GM12874 (cell line): ENCODE results near the gene MYCBP2.

Experiments
- TF ChIP-seq, protein P1 (sequence below): IDR thresholded peaks from 2 replicates; pipeline ENCODE4 v1.5.1; 2011; ENCODE audit warnings: low read depth, mild to moderate bottlenecking, control low read depth, low read length, moderate library complexity; ENCODE audit not compliant: insufficient read depth

The MYCBP2 gene

DNA sequence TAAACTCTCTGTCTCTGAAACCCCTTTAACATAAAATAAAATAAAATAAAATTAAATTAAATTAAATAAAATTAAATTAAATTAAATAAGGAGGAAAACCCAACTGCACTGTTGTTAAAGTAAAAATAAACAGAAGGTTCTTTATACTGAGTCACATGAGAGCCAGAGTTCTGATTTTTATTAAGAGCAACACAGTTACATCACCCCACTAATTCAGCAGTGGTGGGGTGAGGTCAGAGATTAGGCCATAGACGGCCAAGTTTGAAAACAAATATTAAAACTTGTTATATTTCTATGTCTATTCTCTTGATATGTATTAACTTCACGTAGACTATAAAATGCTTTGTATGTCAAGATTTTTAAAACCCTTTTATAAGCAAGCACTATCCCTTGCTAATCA is 59.5 kb downstream of the MYCBP2 start:
- TF ChIP-seq, protein P1, sequence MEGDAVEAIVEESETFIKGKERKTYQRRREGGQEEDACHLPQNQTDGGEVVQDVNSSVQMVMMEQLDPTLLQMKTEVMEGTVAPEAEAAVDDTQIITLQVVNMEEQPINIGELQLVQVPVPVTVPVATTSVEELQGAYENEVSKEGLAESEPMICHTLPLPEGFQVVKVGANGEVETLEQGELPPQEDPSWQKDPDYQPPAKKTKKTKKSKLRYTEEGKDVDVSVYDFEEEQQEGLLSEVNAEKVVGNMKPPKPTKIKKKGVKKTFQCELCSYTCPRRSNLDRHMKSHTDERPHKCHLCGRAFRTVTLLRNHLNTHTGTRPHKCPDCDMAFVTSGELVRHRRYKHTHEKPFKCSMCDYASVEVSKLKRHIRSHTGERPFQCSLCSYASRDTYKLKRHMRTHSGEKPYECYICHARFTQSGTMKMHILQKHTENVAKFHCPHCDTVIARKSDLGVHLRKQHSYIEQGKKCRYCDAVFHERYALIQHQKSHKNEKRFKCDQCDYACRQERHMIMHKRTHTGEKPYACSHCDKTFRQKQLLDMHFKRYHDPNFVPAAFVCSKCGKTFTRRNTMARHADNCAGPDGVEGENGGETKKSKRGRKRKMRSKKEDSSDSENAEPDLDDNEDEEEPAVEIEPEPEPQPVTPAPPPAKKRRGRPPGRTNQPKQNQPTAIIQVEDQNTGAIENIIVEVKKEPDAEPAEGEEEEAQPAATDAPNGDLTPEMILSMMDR: no peak

DNA sequence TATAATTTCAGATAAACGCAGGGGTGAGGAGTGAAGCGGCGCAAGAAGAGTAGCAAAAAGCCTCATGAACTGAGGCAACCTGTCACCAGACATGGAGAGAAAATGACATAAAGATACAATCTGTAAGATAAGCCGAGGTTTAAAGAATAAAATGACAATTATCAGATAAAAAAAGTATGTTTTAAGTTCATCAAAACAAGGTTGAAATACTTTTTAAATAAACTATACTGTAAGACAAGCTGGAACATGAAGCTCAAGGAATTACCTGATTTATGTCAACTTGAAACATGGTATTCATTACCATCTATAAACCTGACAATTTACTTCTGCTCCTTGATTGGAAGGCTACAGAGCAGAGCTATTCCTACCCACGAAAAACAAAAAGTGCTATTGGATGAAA is 61.6 kb downstream of the MYCBP2 start:
- TF ChIP-seq, protein P1: no peak

DNA sequence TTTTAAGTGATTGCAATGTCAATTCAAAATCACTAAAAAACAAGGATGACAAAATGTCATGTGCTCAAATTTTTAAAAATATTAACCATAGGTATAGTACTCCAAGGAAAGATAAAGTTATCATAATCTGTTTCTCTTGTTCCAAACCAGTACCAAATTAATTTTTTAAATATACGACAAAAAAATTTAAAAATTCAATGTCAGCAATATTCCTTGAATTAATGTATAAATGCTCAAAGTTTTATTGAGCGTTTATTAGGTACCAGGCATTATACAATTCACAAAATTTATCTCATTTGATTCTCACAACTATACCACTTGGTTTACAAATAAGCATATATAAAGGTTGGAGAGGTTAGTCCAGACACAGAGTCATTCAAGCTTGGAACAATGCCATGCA is 64.7 kb downstream of the MYCBP2 start:
- TF ChIP-seq, protein P1: no peak

- TF ChIP-seq, protein P1: no peak
These were observed 75.9 kb downstream of the MYCBP2 start for GRCh38 chr13:77250975-77251374.

GRCh38 chr13:77239312-77239711 is 87.6 kb downstream of the MYCBP2 start:
- TF ChIP-seq, protein P1: no peak

DNA sequence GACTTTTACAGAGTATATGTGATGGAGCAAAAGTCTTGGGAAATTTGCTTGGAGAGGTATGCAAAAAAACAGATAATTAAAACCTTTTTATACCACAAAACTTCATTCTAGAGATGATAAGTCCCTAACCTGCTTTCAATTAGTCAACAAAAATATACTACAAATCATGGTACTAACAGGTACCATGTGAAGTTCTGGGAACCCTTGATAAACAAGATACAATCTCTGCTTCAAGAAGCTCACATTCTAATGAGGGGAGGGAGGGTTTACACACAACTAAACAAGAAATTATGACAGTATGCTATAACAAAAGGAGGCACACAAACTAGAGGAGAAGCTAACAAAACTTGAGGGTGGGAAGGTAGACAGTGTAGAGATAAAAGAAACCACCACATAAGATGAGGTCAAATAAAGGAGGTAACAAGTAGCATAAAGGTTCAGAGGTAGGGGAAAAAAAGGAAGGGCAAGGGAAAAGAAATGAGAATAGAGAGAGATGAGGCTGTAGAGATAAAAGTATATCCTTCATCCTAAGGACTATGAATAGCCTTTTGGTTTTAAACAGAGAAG is 91.4 kb downstream of the MYCBP2 start:
- TF ChIP-seq, protein P1: no peak

GRCh38 chr13:77233159-77233558 is 93.7 kb downstream of the MYCBP2 start:
- TF ChIP-seq, protein P1: no peak
